ENCODE data around the gene TMEM156. TPM values are rescaled to one million over a fixed set of nuclear protein-coding genes. Genes with fewer than 3 reads are reported as not detected.

Gene TMEM156
- total RNA-seq, 1 donor from 2014 or later: not detected

GRCh38 chr4:38976308-38976707 lies 55.9 kb downstream of the TMEM156 start:
- H3F3A ChIP-seq (ENCODE audit: low read depth): no peaks in the 10 kb centered on the region
- no peak overlapping the region for H3K9ac ChIP-seq
- H3K4me1 Mint-ChIP-seq: no peaks in the 10 kb centered on the region
- H3K4me3 ChIP-seq: no peak overlapping the region
- H3K4me1 ChIP-seq: no peaks in the 10 kb centered on the region
- no peaks in the 10 kb centered on the region for H3K27me3 ChIP-seq
- H4K20me1 ChIP-seq (ENCODE audit: low read depth): no peaks in the 10 kb centered on the region
- peaks cover 2% of the 10 kb centered on the region for H3K27me3 Mint-ChIP-seq (ENCODE audit: insufficient read depth, low read depth)
- H3K36me3 Mint-ChIP-seq: peaks cover 2% of the 10 kb centered on the region
- no peaks in the 10 kb centered on the region for H3K9me3 Mint-ChIP-seq
- no peak overlapping the region for H3K4me3 Mint-ChIP-seq
- no peak overlapping the region for H3K27ac ChIP-seq
- H3K79me2 ChIP-seq (ENCODE audit: low read depth): no peaks in the 10 kb centered on the region
- no peaks in the 10 kb centered on the region for H3K9me3 ChIP-seq (ENCODE audit: low read depth)
- H3K36me3 ChIP-seq: no peaks in the 10 kb centered on the region
- DNase-seq (ENCODE audit: low spot score): no peak
- no peak overlapping the region for H2AFZ ChIP-seq (replicated peaks)
- TF ChIP-seq EZH2 (IDR thresholded peaks at IDR 0.05) (no peak), EZH2phosphoT487 (IDR thresholded peaks at IDR 0.05) (no peak), CTCF (IDR thresholded peaks at IDR 0.05) (no peak)
- H3K27ac Mint-ChIP-seq: no peak overlapping the region
- no peak overlapping the region for H3K4me2 ChIP-seq

GRCh38 chr4:38968668-38969067 lies 63.5 kb downstream of the TMEM156 start:
- Histone ChIP-seq H3K27me3 (no peaks in the 10 kb centered on the region), H3K4me2 (no peak overlapping the region), H3K9ac (no peak overlapping the region), H3K4me1 (no peaks in the 10 kb centered on the region), H3K79me2 (ENCODE audit: low read depth) (no peaks in the 10 kb centered on the region), H3K36me3 (no peaks in the 10 kb centered on the region), H3K9me3 (ENCODE audit: low read depth) (no peaks in the 10 kb centered on the region), H3K4me3 (no peak overlapping the region), H3K27ac (no peak overlapping the region), H4K20me1 (ENCODE audit: low read depth) (no peaks in the 10 kb centered on the region), H2AFZ (replicated peaks) (no peak overlapping the region), H3F3A (ENCODE audit: low read depth) (no peaks in the 10 kb centered on the region)
- peaks cover 3% of the 10 kb centered on the region for H3K9me3 Mint-ChIP-seq
- peaks cover 4% of the 10 kb centered on the region for H3K27me3 Mint-ChIP-seq (ENCODE audit: insufficient read depth, low read depth)
- peaks cover 17% of the 10 kb centered on the region for H3K4me1 Mint-ChIP-seq
- H3K36me3 Mint-ChIP-seq: peaks cover 3% of the 10 kb centered on the region
- H3K4me3 Mint-ChIP-seq: no peak overlapping the region
- no peak for TF ChIP-seq EZH2 (IDR thresholded peaks at IDR 0.05)
- no peak for TF ChIP-seq EZH2phosphoT487 (IDR thresholded peaks at IDR 0.05)
- no peak for TF ChIP-seq CTCF (IDR thresholded peaks at IDR 0.05)
- no peak overlapping the region for H3K27ac Mint-ChIP-seq
- no peak for DNase-seq (ENCODE audit: low spot score)

GRCh38 chr4:38967260-38968095 lies 64.7 kb downstream of the TMEM156 start:
- Mint-ChIP-seq H3K27me3 (ENCODE audit: insufficient read depth, low read depth) (peaks cover 4% of the 10 kb centered on the region), H3K27ac (peak overlapping the region; percentile 92), H3K36me3 (peaks cover 3% of the 10 kb centered on the region), H3K9me3 (peaks cover 3% of the 10 kb centered on the region), H3K4me3 (no peak overlapping the region), H3K4me1 (peaks cover 17% of the 10 kb centered on the region)
- H3K36me3 ChIP-seq: no peaks in the 10 kb centered on the region
- H3K4me2 ChIP-seq: no peak overlapping the region
- H3F3A ChIP-seq (ENCODE audit: low read depth): no peaks in the 10 kb centered on the region
- no peak overlapping the region for H3K27ac ChIP-seq
- no peaks in the 10 kb centered on the region for H3K79me2 ChIP-seq (ENCODE audit: low read depth)
- no peaks in the 10 kb centered on the region for H3K9me3 ChIP-seq (ENCODE audit: low read depth)
- H3K9ac ChIP-seq: no peak overlapping the region
- H2AFZ ChIP-seq (replicated peaks): no peak overlapping the region
- H3K27me3 ChIP-seq: no peaks in the 10 kb centered on the region
- DNase-seq (ENCODE audit: low spot score): no peak
- TF ChIP-seq EZH2phosphoT487 (IDR thresholded peaks at IDR 0.05) (no peak), CTCF (IDR thresholded peaks at IDR 0.05) (no peak), EZH2 (IDR thresholded peaks at IDR 0.05) (no peak)
- H3K4me1 ChIP-seq: no peaks in the 10 kb centered on the region
- no peaks in the 10 kb centered on the region for H4K20me1 ChIP-seq (ENCODE audit: low read depth)
- H3K4me3 ChIP-seq: no peak overlapping the region
